Parathyroid adenoma (tissue), 2 donors: ENCODE results near the gene LAMB1.

Experiments
- H2AFZ ChIP-seq: fragments of 300-600 bp; sonication (generic); one replicate; pipeline ENCODE4 v1.7.0; 2017; ENCODE audit warnings: antibody characterized with exemption, mild to moderate bottlenecking
- H3K27ac ChIP-seq: fragments of 300-600 bp; sonication (generic); one replicate; pipeline ENCODE4 v1.7.0; 2017
- H3K27me3 ChIP-seq: fragments of 300-600 bp; sonication (generic); one replicate; pipeline ENCODE4 v1.7.0; 2017; ENCODE audit warnings: low read length; ENCODE audit not compliant: control insufficient read depth, insufficient read depth
- H3K36me3 ChIP-seq: fragments of 300-600 bp; sonication (generic); one replicate; pipeline ENCODE4 v1.7.0; 2017; ENCODE audit warnings: low read length; ENCODE audit not compliant: control insufficient read depth, insufficient read depth
- H3K4me1 ChIP-seq: fragments of 300-600 bp; sonication (generic); one replicate; pipeline ENCODE4 v1.7.0; 2017; ENCODE audit warnings: control low read depth
- H3K4me2 ChIP-seq: fragments of 300-600 bp; sonication (generic); one replicate; pipeline ENCODE4 v1.7.0; 2017; ENCODE audit warnings: low read length
- H3K4me3 ChIP-seq: fragments of 300-600 bp; sonication (generic); one replicate; pipeline ENCODE4 v1.7.0; 2017; ENCODE audit warnings: low read depth, low read length
- H3K79me2 ChIP-seq: fragments of 300-600 bp; sonication (generic); one replicate; pipeline ENCODE4 v1.7.0; 2017; ENCODE audit warnings: control low read depth
- H3K9ac ChIP-seq: fragments of 300-600 bp; sonication (generic); one replicate; pipeline ENCODE4 v1.7.0; 2017; ENCODE audit warnings: mild to moderate bottlenecking
- H3K9me3 ChIP-seq: fragments of 300-600 bp; sonication (generic); one replicate; pipeline ENCODE4 v1.7.0; 2017; ENCODE audit warnings: low read length; ENCODE audit not compliant: control insufficient read depth
- CTCF ChIP-seq: fragments of 300-600 bp; sonication (generic); IDR thresholded peaks from one replicate; pipeline ENCODE4 v1.7.0; 2017; ENCODE audit warnings: antibody characterized with exemption, mild to moderate bottlenecking
- donor health status: primary hyperparathyroidism.

Gene LAMB1

GRCh38 chr7:107981466-107981865 is 21.5 kb downstream of the LAMB1 start:
- Histone ChIP-seq H3K9me3 (no peaks in the 10 kb centered on the region), H3K9ac (no peak overlapping the region), H3K27me3 (no peaks in the 10 kb centered on the region), H3K4me2 (no peak overlapping the region), H3K79me2 (no peaks in the 10 kb centered on the region), H2AFZ (no peak overlapping the region), H3K27ac (no peak overlapping the region), H3K4me3 (no peak overlapping the region), H3K4me1 (no peaks in the 10 kb centered on the region), H3K36me3 (no peaks in the 10 kb centered on the region)
- no peak for TF ChIP-seq CTCF

- H3K4me3 ChIP-seq = no peak overlapping the region
- no peaks in the 10 kb centered on the region for H3K9me3 ChIP-seq
- H3K4me1 ChIP-seq = no peaks in the 10 kb centered on the region
- H3K27me3 ChIP-seq = no peaks in the 10 kb centered on the region
- TF ChIP-seq CTCF = no peak
- no peaks in the 10 kb centered on the region for H3K79me2 ChIP-seq
- no peak overlapping the region for H3K4me2 ChIP-seq
- H3K36me3 ChIP-seq = no peaks in the 10 kb centered on the region
- H3K9ac ChIP-seq = no peak overlapping the region
- no peak overlapping the region for H3K27ac ChIP-seq
- no peak overlapping the region for H2AFZ ChIP-seq
Observed at GRCh38 chr7:107980671-107981190, 22.2 kb downstream of the LAMB1 start.

GRCh38 chr7:107980171-107980570 is 22.8 kb downstream of the LAMB1 start:
- no peaks in the 10 kb centered on the region for H3K9me3 ChIP-seq
- no peaks in the 10 kb centered on the region for H3K27me3 ChIP-seq
- no peaks in the 10 kb centered on the region for H3K36me3 ChIP-seq
- H3K4me2 ChIP-seq = no peak overlapping the region
- H2AFZ ChIP-seq = no peak overlapping the region
- no peaks in the 10 kb centered on the region for H3K4me1 ChIP-seq
- H3K27ac ChIP-seq = no peak overlapping the region
- H3K9ac ChIP-seq = no peak overlapping the region
- H3K4me3 ChIP-seq = no peak overlapping the region
- TF ChIP-seq CTCF = no peak
- no peaks in the 10 kb centered on the region for H3K79me2 ChIP-seq

GRCh38 chr7:107978815-107979408 is 24.0 kb downstream of the LAMB1 start:
- Histone ChIP-seq H3K27me3 (no peaks in the 10 kb centered on the region), H3K36me3 (no peaks in the 10 kb centered on the region), H3K9ac (no peak overlapping the region), H3K4me3 (no peak overlapping the region), H3K79me2 (no peaks in the 10 kb centered on the region), H3K4me2 (no peak overlapping the region), H2AFZ (no peak overlapping the region), H3K27ac (no peak overlapping the region), H3K4me1 (no peaks in the 10 kb centered on the region), H3K9me3 (no peaks in the 10 kb centered on the region)
- no peak for TF ChIP-seq CTCF

- Histone ChIP-seq H3K36me3 (no peaks in the 10 kb centered on the region), H3K9ac (no peak overlapping the region), H3K4me1 (no peaks in the 10 kb centered on the region), H2AFZ (no peak overlapping the region), H3K4me3 (no peak overlapping the region), H3K27me3 (no peaks in the 10 kb centered on the region), H3K79me2 (no peaks in the 10 kb centered on the region), H3K9me3 (no peaks in the 10 kb centered on the region), H3K4me2 (no peak overlapping the region), H3K27ac (no peak overlapping the region)
- no peak for TF ChIP-seq CTCF
Observed at GRCh38 chr7:107977048-107977447, 25.9 kb downstream of the LAMB1 start.
